Fibroblast of lung (primary cell): Measurements from ENCODE around the gene JUN. TPM values are rescaled to one million over a fixed set of nuclear protein-coding genes. Genes with fewer than 3 reads are reported as not detected.

Source experiments
- DNase-seq, 2 donors: peaks; one replicate each; pipeline versions ENCODE4 v3.0.0 to v3.0.0-alpha.2; 2010; ENCODE audit warnings: low read depth in 2 of 2
- H2AFZ ChIP-seq: 2 replicates; pipeline ENCODE4 v1.5.1; 2012; ENCODE audit warnings: low read length, control low read depth, inconsistent platforms
- H3K27ac ChIP-seq: 2 replicates; pipeline ENCODE4 v1.5.1; 2011; ENCODE audit warnings: low read length, control low read depth; ENCODE audit not compliant: insufficient read depth
- H3K27me3 ChIP-seq: 2 replicates; pipeline ENCODE4 v1.5.1; 2011; ENCODE audit warnings: mild to moderate bottlenecking, low read length; ENCODE audit not compliant: control insufficient read depth, insufficient read depth
- H3K36me3 ChIP-seq: 2 replicates; pipeline ENCODE4 v1.5.1; 2011; ENCODE audit warnings: low read length; ENCODE audit not compliant: control insufficient read depth, insufficient read depth
- H3K4me1 ChIP-seq: 2 replicates; pipeline ENCODE4 v1.5.1; 2011; ENCODE audit warnings: low read length; ENCODE audit not compliant: control insufficient read depth, insufficient read depth; ENCODE audit errors: extremely low read depth
- H3K4me2 ChIP-seq: 2 replicates; pipeline ENCODE4 v1.5.1; 2011; ENCODE audit warnings: low read length, control low read depth; ENCODE audit not compliant: insufficient read depth; ENCODE audit errors: extremely low read depth
- H3K4me3 ChIP-seq, 4 experiments: fragments of 200-600 bp in 1 of 4; sonication (generic) in 1 of 4; replicated peaks in 1 of 4; 2 replicates each; pipeline ENCODE4 v1.5.1; 2011 to 2016; ENCODE audit warnings: low read length in 4 of 4, low read depth in 3 of 4, mild to moderate bottlenecking in 3 of 4, control low read depth in 2 of 4, inconsistent platforms in 1 of 4, mixed read lengths in 1 of 4; ENCODE audit not compliant: insufficient read depth in 1 of 4; ENCODE audit errors: control extremely low read depth in 1 of 4
- H3K79me2 ChIP-seq: 2 replicates; pipeline ENCODE4 v1.5.1; 2012; ENCODE audit warnings: mild to moderate bottlenecking, low read length, inconsistent platforms; ENCODE audit not compliant: control insufficient read depth, insufficient read depth
- H3K9ac ChIP-seq: 2 replicates; pipeline ENCODE4 v1.5.1; 2011; ENCODE audit warnings: mild to moderate bottlenecking, low read length, control low read depth; ENCODE audit not compliant: insufficient read depth
- H3K9me3 ChIP-seq: 2 replicates; pipeline ENCODE4 v1.5.1; 2012; ENCODE audit warnings: low read depth, low read length; ENCODE audit not compliant: control insufficient read depth, insufficient read depth
- H4K20me1 ChIP-seq: 2 replicates; pipeline ENCODE4 v1.5.1; 2011; ENCODE audit warnings: low read length; ENCODE audit not compliant: control insufficient read depth, insufficient read depth; ENCODE audit errors: extremely low read depth
- CTCF ChIP-seq, 2 donors: IDR thresholded peaks in 1 of 2; conservative IDR thresholded peaks in 1 of 2; 1 replicate in 1 of 2; 2 replicates in 1 of 2; pipeline ENCODE4 v1.5.1; 2011 to 2012; ENCODE audit warnings: low read length in 2 of 2, control low read depth in 1 of 2, inconsistent platforms in 1 of 2, low read depth in 1 of 2, mild to moderate bottlenecking in 1 of 2
- EZH2 ChIP-seq: IDR thresholded peaks from 2 replicates; pipeline ENCODE4 v1.5.1; 2012; ENCODE audit warnings: low read length, control low read depth, mild to moderate bottlenecking; ENCODE audit errors: missing control alignments
- polyA plus RNA-seq, 2 donors: library from polyadenylated mRNA; depleted of rRNA in 1 of 2; stranded (reverse) in 1 of 2; unstranded in 1 of 2; fragments of >200 nt; gene quantifications; 2 replicates each; pipeline ENCODE4 v1.2.1, GENCODE V29; 2011 to 2012; ENCODE audit warnings: missing spikeins in 1 of 2
- total RNA-seq: library from RNA; depleted of rRNA; stranded (reverse); fragments of >200 nt; gene quantifications from 2 replicates; pipeline ENCODE4 v1.2.1, GENCODE V29; 2014

Gene JUN
- total and polyA plus RNA-seq, 2 donors (not counting 1 experiment from before 2014, with no cell fraction given), result 22.6 to 145 TPM

GRCh38 chr1:58769809-58770320, 14.0 kb downstream of the JUN start:
- Histone ChIP-seq H2AFZ (no peak overlapping the region), H3K79me2 (no peaks in the 10 kb centered on the region), H3K4me1 (peaks cover 12% of the 10 kb centered on the region), H3K27ac (no peak overlapping the region), H3K4me2 (no peak overlapping the region), H4K20me1 (no peaks in the 10 kb centered on the region), H3K4me3 (no peak overlapping the region), H3K27me3 (no peaks in the 10 kb centered on the region), H3K9me3 (no peaks in the 10 kb centered on the region), H3K36me3 (peaks cover 1% of the 10 kb centered on the region), H3K9ac (no peak overlapping the region)
- TF ChIP-seq EZH2 (no peak), CTCF (conservative IDR thresholded peaks at IDR 0.05 in 1 of 2, IDR thresholded peaks at IDR 0.05 in 1 of 2; ENCODE audit: low read depth in 1 of 2, low read length in 2 of 2) (no peak)
- DNase-seq, result no peak

GRCh38 chr1:58768971-58769808, 14.7 kb downstream of the JUN start:
- Histone ChIP-seq H3K4me3 (no peak overlapping the region), H3K79me2 (no peaks in the 10 kb centered on the region), H4K20me1 (no peaks in the 10 kb centered on the region), H3K4me2 (peak overlapping the region; percentile 44), H3K27me3 (no peaks in the 10 kb centered on the region), H3K36me3 (peaks cover 1% of the 10 kb centered on the region), H3K9ac (no peak overlapping the region), H3K27ac (no peak overlapping the region), H2AFZ (peak overlapping the region; percentile 30), H3K9me3 (no peaks in the 10 kb centered on the region), H3K4me1 (peaks cover 16% of the 10 kb centered on the region)
- peak; percentile 77 to 86 for TF ChIP-seq CTCF (conservative IDR thresholded peaks at IDR 0.05 in 1 of 2, IDR thresholded peaks at IDR 0.05 in 1 of 2; ENCODE audit: low read depth in 1 of 2, low read length in 2 of 2)
- TF ChIP-seq EZH2, result no peak
- DNase-seq, result peak; percentile 36 to 70

- H3K9me3 ChIP-seq, result no peaks in the 10 kb centered on the region
- H4K20me1 ChIP-seq, result no peaks in the 10 kb centered on the region
- H3K4me1 ChIP-seq, result peaks cover 17% of the 10 kb centered on the region
- no peak overlapping the region for H3K4me2 ChIP-seq
- no peak overlapping the region for H2AFZ ChIP-seq
- no peak overlapping the region for H3K27ac ChIP-seq
- peaks cover 1% of the 10 kb centered on the region for H3K36me3 ChIP-seq
- no peak for TF ChIP-seq CTCF (conservative IDR thresholded peaks at IDR 0.05 in 1 of 2, IDR thresholded peaks at IDR 0.05 in 1 of 2; ENCODE audit: low read depth in 1 of 2, low read length in 2 of 2)
- no peak for TF ChIP-seq EZH2
- H3K9ac ChIP-seq, result no peak overlapping the region
- peak in 1 of 2 donors; percentile 47 for DNase-seq
- no peak overlapping the region for H3K4me3 ChIP-seq
- H3K27me3 ChIP-seq, result no peaks in the 10 kb centered on the region
- no peaks in the 10 kb centered on the region for H3K79me2 ChIP-seq
Observed at GRCh38 chr1:58768191-58768731, 15.6 kb downstream of the JUN start.
